Amygdala (tissue), 56 donors: ENCODE measurements around the gene SMOC2.
"Not testable (repeated sequence)": the region's sequence is repeated elsewhere in the genome, so short reads cannot be mapped to it uniquely, and the experiment has no call there.

Source experiments
- DNase-seq, 56 donors: peaks; one replicate each; lab custom pipeline; 2025; lab: John Stamatoyannopoulos, UW

The SMOC2 gene

DNA sequence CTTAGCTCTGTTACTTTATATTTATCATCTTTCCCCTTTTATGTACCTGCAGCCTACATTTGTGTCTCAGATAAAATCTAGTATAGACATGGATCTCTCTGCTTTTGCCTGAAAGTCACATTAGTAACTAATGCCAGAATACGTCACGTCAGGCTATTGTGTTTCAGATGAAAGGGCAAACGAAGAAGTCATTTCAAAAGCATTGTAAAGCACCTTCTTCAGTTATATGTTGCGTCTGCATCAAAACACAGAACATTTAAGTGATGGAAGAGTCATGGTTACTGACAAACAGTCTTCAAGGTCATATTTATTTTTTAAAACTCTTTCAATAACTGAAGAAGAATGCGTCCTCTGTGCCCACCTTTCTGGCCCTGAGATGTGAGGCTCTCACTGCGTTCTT lies 119.1 kb downstream of the SMOC2 start:
- DNase-seq, result no peak

DNA sequence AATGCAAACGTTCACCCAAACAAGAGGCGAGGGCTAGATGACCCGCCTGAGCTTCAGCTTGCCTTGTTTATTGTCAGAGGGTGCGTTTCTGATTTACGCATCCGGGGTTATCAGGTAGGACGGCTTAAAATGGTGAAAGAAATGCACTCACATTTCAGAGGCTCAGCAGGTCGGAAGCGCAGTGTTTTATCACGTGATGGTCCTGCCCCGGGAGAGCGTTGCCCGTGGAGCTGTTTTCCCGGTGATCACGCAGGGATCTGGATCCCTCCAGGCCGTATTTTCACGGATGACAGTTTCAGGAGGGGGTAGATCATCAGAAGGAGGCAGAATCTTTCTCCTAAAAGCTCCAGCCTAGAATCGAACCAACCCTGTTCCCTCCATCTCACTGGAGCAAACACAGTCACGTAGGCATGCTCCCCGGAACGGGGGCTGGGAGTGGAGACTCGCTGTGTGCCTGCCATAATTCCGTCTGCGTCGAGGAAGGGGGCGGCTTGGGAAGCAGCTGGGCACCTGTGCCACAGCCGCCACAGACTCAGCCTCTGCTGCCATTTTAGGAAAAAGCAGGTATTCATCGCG lies 121.7 kb downstream of the SMOC2 start:
- DNase-seq, result no peak

DNA sequence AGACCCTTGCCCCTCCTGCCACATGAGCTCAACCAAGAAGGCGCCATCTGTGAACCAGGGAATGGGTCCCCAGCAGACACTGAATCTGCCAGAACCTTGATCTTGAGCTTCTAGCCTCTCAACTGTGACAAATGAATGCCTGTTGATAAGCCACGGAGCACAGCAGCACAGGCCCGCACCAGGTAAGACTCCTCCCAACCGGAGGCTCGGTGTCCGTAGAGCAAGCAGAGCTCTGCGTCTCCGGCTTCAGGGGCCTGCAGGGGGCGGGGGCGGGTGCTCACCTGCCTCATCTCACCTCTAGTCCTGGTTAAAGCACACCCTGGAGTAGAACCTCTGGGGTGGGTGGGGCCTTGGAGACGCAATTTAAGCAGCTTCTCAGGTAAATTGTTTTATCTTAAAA lies 122.7 kb downstream of the SMOC2 start:
- DNase-seq, result no peak

DNA sequence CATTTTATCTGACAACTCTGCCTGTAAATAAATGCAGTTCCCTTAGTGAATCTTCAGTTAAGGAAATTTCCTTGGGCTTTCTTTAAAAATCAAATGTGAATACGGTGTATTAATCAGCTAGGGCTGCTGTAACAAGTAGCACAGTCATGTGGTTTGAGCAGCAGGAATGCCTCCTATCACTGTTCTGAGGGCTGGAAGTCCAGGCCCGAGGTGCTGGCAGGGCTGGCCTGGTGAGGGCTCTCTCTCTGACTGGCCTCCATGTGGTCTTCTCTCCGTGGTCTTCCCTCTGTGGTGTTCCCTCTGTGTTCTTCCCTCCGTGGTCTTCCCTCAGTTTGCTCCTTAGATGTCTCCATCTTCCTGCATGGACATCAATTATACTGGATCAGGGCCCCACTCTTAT lies 124.1 kb downstream of the SMOC2 start:
- no peak for DNase-seq

DNA sequence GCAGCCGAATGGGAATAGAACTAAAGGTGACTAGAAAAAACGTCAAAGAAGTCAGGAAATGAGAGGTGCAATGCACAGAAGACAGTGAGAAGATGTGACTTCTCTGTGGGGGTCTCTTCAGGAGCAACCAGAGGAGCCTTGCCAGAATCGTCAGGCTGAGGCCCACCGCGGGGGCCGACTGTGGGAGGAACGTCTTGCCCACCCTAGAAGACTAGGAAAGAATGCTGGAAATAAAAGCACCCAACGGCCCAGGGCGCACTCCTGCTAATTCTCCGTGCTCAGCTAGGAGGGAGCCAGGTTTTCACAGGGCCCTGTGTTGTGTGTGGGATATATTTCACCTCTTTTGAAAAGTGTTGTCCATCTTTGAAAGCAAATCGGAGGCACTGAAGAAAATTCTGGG lies 129.2 kb downstream of the SMOC2 start:
- DNase-seq, result no peak

DNA sequence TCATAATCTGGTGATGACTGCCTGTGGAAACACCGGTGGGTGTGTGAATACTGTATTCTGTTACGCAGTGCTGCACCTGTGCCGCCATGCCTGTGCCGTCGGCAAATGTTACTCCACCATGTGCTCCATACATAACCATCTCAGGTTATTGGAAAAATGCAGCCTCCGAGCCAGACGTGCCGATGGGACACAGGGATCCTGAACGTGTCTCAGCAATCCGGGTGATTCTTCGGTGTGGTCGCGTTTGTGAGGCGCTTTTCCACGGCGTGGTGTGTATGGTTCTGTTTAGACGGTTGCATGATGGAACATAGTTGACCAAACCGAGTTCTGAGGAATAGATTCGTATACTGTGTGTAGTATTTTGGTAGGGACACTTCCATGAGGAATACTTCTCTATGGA lies 130.3 kb downstream of the SMOC2 start:
- DNase-seq, result no peak

DNA sequence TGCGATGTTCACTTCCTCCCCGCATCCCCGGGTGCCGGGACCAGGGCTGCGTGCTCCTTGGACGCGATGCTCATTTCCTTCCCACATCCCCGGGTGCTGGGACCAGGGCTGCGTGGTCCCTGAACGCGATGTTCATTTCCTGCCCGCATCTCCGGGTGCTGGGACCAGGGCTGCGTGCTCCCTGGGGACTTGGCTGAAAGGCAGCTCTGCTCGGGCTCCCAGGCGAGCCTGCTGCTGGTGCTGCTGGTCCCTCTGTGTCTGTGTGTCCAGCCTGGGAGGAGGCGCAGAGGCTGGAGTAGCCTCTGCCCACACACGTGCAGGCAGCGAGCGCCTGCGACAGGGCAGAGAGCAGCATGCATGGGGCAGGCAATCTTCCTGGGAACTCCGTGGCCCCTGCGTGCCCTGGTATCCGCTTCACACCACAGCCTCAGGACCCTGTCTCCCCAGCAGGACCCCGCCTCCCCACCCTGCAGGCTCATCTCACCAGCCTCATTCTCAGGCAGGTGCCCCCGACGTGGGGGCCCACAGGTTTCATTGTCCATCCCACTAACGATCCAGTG lies 132.4 kb downstream of the SMOC2 start:
- DNase-seq, result not testable (repeated sequence)

DNA sequence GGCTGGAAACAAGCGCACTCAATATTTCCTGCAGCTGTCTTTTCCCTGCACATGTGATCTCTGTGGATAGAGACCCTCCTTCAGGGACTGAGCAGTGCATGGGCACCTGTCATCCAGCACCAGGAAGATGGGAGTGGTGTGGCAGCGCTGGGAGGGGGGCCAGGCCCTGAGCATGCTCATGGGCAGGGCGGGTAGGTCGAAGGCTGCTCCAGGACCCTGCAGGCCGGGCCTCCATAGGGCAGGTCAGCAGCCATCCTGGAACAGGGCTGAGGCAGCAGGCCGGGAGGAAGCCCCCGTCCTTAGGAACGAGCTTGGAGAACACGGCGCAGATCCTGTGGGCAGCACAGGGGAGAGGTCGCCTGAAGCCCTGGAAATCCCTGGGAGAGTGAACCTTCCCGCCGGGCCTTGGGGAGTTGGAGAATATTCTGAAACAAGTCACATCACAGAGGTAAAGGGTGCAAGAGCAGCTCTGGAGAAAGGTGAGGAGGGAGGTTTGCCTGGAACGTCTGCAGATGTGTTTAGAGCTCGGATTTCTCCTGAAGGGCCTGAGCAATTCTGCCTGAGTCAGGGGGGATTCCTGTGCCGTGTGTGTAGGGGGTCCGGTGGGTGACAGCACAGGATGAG lies 133.2 kb downstream of the SMOC2 start:
- DNase-seq, result no peak

DNA sequence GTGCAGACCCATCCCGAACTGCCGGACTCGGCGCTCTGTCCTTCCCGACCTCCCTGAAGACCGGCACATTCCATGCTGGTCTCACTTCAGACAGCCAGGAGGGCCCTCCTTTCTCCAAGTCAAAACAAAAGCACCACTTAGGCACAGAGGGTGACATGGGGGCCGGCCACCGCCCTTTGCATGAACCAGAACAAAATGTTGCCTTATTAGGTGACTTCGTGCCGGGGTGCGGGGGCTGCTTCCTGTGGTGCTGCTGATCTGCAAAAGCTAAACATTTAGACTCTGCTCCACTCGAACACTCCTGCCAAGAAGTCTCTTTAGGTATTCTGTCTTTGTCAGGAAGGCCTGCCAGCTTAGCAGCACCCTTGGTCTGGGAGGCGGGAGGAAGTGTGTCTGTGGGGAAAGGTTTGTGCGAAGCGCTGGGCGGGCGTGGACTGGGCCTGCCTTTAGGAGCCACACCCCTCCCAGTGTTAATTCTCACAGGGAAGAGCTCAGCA lies 133.8 kb downstream of the SMOC2 start:
- DNase-seq, result no peak

DNA sequence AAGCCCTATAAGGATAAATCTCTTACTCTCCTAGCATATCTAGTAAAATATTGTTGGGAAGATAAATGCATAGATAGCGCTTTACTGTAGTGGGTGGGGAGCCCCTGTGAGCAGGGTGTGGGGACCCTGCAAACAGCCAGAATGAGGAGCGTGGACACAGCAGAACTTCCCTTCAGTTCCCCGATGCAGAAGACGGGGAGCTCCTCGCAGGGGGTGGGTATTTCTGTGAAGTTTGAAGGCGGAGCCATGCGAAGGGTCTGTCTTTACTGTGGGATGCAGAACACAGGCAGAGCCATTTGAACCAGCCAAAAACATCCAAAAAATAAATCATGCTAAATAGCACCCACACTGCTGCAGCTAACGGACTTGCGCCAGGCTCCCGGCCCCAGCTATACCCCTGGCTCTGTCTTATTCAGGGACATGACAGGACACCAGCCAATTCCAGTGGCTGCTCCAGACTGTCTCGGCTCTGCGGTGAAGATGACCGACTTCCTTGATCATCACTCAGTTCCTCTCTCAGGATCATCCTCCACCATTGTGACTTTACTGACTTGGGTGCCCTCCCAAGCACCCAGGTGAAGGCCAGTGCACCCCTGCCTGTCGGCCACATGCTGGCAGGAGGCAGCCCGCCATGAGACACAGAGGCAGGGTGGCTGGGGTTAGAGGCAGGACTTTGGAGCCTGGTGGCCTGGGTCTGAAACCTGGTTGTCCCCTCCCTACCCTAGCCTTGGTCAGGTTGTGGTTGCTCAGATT lies 134.5 kb downstream of the SMOC2 start:
- DNase-seq, result no peak

DNA sequence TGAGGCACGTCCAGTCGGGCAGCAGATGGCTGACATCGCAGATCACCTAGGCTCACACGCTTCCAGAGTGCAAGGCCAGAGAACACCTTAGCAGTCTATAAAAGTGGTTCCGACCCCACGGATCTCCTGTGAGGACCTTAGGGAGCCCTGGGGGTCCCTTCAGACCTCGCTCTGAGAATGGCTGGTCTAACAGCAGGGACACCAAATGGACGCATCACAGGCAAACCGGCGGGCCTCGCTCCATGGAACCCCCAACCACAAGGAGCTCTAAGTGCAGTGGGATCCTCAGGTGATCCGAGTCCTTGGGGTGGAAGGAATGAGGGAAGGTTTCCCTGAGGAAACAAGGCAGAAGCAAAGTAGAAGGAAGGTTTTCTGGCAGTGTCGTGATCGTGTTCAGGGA lies 135.4 kb downstream of the SMOC2 start:
- no peak for DNase-seq

DNA sequence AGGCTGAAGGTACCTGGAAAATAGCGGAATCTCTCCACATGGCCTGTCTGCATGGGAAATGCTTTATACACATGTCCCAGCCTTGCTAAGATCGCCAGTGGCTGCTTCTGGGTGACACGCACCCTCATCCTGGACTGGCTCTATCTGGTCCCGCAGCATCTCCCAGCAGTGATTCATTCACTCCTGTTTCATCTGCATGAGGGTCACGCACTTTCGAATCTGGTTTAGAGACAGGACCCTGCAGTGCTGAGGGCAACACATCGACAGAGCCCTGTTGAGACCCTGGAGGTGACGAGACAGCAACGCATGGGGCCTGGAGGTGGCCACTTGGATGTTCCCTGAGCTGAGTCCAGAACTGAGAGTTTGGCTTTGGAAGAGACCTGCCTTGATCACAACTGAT lies 136.5 kb downstream of the SMOC2 start:
- DNase-seq, result no peak

DNA sequence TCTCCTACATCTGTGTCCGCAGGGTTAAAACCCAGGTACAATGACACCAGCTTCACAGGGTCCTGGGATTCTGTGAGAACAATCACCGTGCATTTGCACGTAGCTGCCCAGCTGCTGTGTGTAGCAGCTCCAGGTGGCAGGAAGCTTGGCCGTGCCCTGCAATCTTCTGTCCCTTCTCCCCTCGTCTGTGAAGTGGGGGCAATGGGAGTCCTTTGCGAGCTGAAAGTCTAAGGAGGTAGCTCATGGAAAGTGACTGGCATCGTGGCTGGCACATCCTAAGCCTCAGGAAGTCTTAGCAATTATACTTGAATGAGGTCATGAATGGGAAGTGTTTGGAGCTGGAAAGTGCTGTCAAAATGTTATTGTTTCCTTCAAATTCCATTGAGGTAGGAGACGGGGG lies 137.1 kb downstream of the SMOC2 start:
- no peak for DNase-seq

DNA sequence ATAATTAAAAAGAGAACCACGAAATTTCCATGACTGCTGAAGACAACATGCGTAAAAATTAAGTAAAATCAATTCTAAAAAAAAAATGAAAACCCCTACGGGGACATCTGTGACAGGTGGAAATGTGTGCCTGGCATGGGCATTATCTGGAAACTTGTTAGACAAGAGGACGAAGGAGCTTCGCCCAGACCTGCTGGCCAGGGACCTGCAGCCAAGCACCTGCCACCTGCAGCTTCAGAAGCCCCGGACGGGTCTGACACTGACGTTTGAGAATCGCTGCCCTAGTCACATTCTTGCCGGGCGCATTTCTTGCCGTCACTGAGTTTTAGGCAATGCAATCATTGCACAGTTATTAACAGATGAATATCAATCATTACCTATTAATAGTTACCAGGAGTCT lies 140.3 kb downstream of the SMOC2 start:
- no peak for DNase-seq

DNA sequence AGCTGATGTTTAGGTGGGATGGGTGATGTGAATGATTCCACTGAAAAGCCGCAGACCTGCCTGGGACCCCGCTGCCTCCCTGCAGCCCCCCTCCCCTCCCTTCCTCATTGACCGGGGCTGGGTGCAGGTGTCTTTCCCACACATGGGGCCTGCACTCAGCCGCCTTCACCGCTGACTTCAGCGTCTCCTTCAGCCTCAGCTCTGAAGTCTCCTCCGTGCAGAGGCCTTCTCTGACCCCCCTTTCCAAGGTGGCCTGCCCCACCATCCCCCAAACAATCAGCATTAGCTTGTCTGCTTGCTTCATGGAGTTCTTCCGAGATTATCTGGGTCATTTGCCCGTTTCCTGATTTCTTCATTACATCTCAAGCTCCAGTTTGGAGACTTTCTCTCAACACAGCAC lies 140.7 kb downstream of the SMOC2 start:
- DNase-seq, result no peak

DNA sequence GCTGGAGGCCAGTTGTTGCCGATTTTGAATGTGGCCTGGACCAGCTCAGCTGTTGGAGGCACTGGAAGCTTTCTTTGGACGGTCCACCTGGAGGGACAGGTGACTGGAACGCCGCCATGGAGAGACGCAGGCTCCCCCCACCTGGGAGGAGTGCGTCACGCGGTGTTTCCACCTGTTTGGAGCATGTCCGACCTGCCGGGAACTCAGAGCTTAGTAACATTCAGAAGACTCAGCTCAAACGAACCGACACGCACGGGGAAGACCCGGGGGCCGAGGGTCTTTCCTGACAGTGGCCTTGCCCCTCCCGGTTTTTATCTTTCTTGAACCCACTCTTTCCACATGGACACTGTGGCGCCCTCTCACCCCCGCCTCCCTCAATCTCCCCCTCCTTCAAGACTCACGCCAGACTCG lies 141.6 kb downstream of the SMOC2 start:
- no peak for DNase-seq

DNA sequence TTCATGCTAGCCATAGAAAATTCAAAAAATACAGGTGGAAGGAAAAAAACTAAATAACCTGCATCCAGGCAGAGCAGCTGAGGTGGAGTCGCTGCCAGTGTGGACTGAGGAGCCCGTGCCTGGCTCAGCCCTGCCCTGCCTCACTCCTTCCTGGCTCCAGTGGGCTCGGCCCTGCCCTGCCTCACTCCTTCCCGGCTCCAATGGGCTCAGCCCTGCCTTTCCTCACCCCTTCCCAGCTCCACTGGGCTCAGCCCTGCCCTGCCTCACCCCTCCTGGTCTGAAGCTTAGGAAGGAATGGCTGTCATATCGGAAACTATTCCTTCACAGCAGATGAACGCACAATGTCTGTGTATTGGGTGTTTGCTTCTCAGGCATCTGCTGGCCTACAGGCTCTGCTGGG lies 142.1 kb downstream of the SMOC2 start:
- DNase-seq, result no peak

DNA sequence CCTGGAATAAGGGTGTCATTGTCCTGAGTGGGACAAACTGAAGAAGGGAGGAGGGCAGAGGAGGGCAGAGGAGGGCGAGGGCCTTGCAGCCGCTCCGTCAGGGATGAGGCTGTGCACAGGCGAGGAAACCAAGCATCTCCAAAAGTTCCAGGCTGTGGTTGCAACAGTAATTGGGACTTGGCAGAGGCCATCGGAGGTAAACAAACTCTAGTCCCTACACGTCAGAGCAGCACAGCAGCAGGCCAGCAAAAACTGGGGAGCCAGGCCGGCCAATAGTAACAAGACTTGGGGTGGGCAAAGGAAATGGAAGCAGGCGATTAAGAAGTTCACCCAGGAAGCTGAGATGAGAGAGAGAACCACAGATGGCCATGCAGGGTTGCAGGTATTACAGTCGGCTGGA lies 142.8 kb downstream of the SMOC2 start:
- DNase-seq, result no peak

DNA sequence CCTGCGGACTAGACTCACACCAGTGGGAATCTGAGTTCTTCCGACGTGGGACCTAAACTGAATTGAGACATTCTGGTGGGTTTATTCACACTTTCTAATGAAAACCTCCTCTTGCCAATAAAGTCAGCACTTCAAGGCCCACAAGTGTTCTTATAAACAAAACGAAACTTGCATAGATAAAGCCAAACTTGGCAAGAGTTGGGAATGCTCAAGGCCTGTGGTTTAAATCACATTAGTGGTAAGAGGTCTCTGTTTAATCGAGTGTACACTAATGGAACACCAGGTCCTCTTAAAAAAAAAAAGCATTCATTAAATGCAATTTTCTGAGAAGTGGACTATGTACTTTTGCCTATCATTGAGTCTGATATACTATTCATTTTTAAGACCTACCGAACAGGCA lies 143.3 kb downstream of the SMOC2 start:
- DNase-seq, result no peak

DNA sequence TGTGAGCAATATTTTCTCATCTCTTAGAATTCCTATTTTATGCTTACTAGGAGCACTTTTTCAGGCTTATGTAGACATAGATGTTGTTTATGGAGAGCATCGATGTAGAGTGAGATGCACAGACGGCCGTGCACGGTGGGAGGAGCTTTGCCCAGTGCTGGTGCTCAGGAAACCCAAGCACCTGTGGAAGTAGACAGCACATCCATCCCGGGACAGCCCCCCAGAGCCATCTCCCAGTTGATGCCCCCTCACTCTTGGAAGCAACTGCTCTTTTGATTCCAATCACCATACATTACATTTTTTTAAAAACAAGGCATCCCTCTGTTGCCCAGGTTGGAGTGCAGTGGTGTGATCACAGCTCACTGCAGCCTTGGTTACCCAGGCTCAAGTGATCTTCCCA lies 143.7 kb downstream of the SMOC2 start:
- DNase-seq, result no peak

DNA sequence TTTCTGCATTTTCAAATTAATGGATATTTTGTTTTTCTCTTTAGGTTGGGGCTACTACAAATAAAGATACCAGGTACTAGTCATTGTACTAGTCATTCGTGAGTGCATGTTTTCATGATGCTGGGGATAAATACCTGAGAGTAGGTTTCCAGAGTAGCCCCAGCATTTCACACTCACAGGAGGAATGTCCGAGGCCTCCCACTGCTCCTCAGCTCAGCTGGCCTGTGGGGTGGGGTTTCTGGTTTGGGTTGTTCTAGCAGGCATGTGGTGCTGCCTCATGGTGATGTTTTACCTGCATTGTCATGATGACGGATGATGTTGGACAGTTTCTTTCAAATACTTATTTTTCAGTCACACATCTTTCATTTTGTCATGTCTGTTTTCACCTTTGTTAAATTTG lies 144.5 kb downstream of the SMOC2 start:
- no peak for DNase-seq

DNA sequence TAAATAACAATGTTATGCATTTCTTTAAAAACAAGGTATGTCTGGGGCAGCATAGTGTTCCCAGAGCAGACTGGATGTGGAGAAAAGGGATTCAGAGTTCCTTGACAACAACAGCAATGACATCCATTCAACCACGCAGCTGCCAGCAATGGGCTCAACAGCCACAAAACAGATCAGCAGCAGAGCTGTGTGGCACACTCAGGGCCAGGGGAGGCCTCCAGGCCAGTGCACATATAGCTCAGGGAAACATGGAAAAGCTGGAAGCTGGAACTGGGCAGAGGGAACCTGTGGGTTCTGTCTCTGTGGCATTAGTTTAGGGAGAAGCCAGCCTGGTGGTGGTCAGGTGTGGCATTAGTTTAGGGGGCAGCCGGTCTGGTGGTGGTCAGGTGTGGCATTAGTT lies 148.3 kb downstream of the SMOC2 start:
- DNase-seq, result no peak
